Sigmoid colon (tissue), 4 donors: ENCODE data around the gene DHDDS.

ENCODE experiments used
- CTCF ChIP-seq, 4 experiments: fragments of 450-650 bp in 3 of 4; fragments of 200-600 bp in 1 of 4; IDR thresholded peaks; one replicate each; pipeline ENCODE4 v1.5.1; 2016 to 2019; ENCODE audit warnings: antibody characterized with exemption in 4 of 4, mild to moderate bottlenecking in 3 of 4, moderate library complexity in 2 of 4
- POLR2AphosphoS5 ChIP-seq, 4 donors: sonication (generic); formaldehyde crosslinking; IDR thresholded peaks; one replicate each; pipeline ENCODE4 v1.6.1; 2017; ENCODE audit warnings: antibody characterized with exemption in 4 of 4

DNA sequence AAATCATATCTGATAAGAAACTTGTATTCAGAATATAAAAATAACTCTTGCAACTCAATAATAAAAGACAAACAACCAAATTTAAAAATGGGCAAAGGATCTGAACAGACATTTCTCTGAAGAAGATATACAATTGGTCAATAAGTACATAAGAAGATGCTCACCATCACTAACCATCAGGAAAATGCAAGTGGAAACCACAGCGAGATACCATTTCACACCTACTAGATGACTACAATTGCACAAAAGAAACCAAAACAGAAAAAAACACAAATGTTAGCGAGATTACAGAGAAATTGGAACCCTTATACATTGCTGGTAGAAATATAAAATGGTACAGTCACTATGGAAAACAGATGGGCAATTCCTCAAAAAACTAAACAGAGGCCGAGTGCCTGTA is 48.0 kb upstream of the DHDDS start:
- TF ChIP-seq CTCF (IDR thresholded peaks at IDR 0.05): no peak
- TF ChIP-seq POLR2AphosphoS5 (IDR thresholded peaks at IDR 0.05): no peak
